HepG2 (cell line): Measurements from ENCODE around the gene TEAD1. TPM values are rescaled to one million over a fixed set of nuclear protein-coding genes. Genes with fewer than 3 reads are reported as not detected.

ENCODE experiments used
- ATAC-seq: fragments of 200-7000 bp; cut with Tn5 transposase; 3 replicates; pipeline ENCODE4 v1.9.1; 2020; ENCODE audit warnings: mild to moderate bottlenecking, moderate library complexity
- BruUV-seq: library from RNA; stranded (reverse); fragments of 400-500 nt; replicated peaks from 2 replicates; lab custom pipeline; 2021; lab: Mats Ljungman, UMichigan
- CTCF ChIA-PET: fragments of 300-600 bp; formaldehyde crosslinking; extraction: SDS; loops from one replicate; lab custom pipeline; 2021; ENCODE audit warnings: low total read pairs, inconsistent platforms, low intra/inter-chr PET ratio; lab: Yijun Ruan, JAX
- POLR2A ChIA-PET: fragments of 350-600 bp; sonication (Branson Sonifier 250); formaldehyde crosslinking; loops from one replicate; lab custom pipeline; 2020; ENCODE audit warnings: antibody characterized with exemption, inconsistent platforms; lab: Yijun Ruan, JAX
- DNase-seq: peaks from one replicate; pipeline ENCODE4 v3.0.0-alpha.2; 2015; ENCODE audit warnings: low spot score
- FAIRE-seq: peaks from 3 replicates; lab custom pipeline; 2011; peaks lifted over from hg19 to GRCh38; lab: Jason Lieb, UNC
- H2AFZ ChIP-seq: one replicate; pipeline ENCODE4 v1.6.1; 2011; ENCODE audit warnings: low read length, inconsistent platforms
- H3K27ac ChIP-seq: fragments of 300-600 bp; 3 replicates; pipeline ENCODE4 v1.8.0; 2011; ENCODE audit warnings: mixed run types, mild to moderate bottlenecking, mixed read lengths, low read length, inconsistent platforms; ENCODE audit not compliant: insufficient read depth; ENCODE audit errors: extremely low read length
- H3K27me3 ChIP-seq, 2 experiments: fragments of 200-600 bp in 1 of 2; 2 replicates in 1 of 2; 3 replicates in 1 of 2; pipeline versions ENCODE4 v1.6.0 to v1.8.0; 2011; ENCODE audit warnings: low read length in 2 of 2, mild to moderate bottlenecking in 2 of 2, moderate library complexity in 2 of 2, inconsistent platforms in 1 of 2; ENCODE audit not compliant: insufficient read depth in 2 of 2, control insufficient read depth in 1 of 2
- H3K36me3 ChIP-seq, 2 experiments: fragments of 200-600 bp in 1 of 2; replicated peaks in 1 of 2; 2 replicates in 1 of 2; 3 replicates in 1 of 2; pipeline versions ENCODE4 v1.5.1 to v1.8.0; 2011; ENCODE audit warnings: low read length in 2 of 2, inconsistent platforms in 1 of 2; ENCODE audit not compliant: insufficient read depth in 2 of 2, control insufficient read depth in 1 of 2
- H3K4me1 ChIP-seq: 2 replicates; pipeline ENCODE4 v1.5.1; 2012; ENCODE audit warnings: low read length, inconsistent platforms; ENCODE audit not compliant: insufficient read depth
- H3K4me2 ChIP-seq: 2 replicates; pipeline ENCODE4 v1.6.0; 2011; ENCODE audit warnings: low read depth, low read length, inconsistent platforms
- H3K4me3 ChIP-seq, 3 experiments: fragments of 200-600 bp in 1 of 3; sonication (generic), shearing (Covaris generic) in 1 of 3; replicated peaks in 1 of 3; 2 replicates each; pipeline ENCODE4 v1.5.1; 2011 to 2016; ENCODE audit warnings: low read length in 3 of 3, inconsistent platforms in 2 of 3, low read depth in 2 of 3, mild to moderate bottlenecking in 2 of 3, control low read depth in 1 of 3, mixed read lengths in 1 of 3; ENCODE audit not compliant: insufficient read depth in 1 of 3
- H3K79me2 ChIP-seq: one replicate; pipeline ENCODE4 v1.6.1; 2011; ENCODE audit warnings: low read length, inconsistent platforms; ENCODE audit not compliant: insufficient read depth
- H3K9ac ChIP-seq: 2 replicates; pipeline ENCODE4 v1.6.0; 2011; ENCODE audit warnings: mild to moderate bottlenecking, low read depth, low read length, inconsistent platforms; ENCODE audit not compliant: insufficient read depth
- H3K9me3 ChIP-seq: 2 replicates; pipeline ENCODE4 v1.5.1; 2012; ENCODE audit warnings: mild to moderate bottlenecking, low read length
- H4K20me1 ChIP-seq: 2 replicates; pipeline ENCODE4 v1.6.0; 2011; ENCODE audit warnings: inconsistent platforms, mild to moderate bottlenecking, low read length, moderate library complexity; ENCODE audit not compliant: insufficient read depth
- FIP1L1 ChIP-seq: fragments of 200-400 bp; formaldehyde crosslinking; IDR thresholded peaks from 2 replicates; pipeline ENCODE4 v1.6.1; 2018; ENCODE audit warnings: low read depth, mild to moderate bottlenecking, low read length, moderate library complexity, borderline replicate concordance; ENCODE audit not compliant: insufficient read depth
- IKZF5 ChIP-seq: IDR thresholded peaks from 2 replicates; pipeline ENCODE4 v1.6.1; 2018; ENCODE audit warnings: missing genetic modification reagents, mild to moderate bottlenecking, missing compliant biosample characterization
- MIER2 ChIP-seq: IDR thresholded peaks from 2 replicates; pipeline ENCODE4 v1.6.1; 2016; ENCODE audit warnings: missing biosample characterization, missing genetic modification reagents
- PBX3 ChIP-seq: sonication (generic); formaldehyde crosslinking; IDR thresholded peaks from 2 replicates; pipeline ENCODE4 v1.8.1; 2023; ENCODE audit warnings: missing genetic modification reagents, inconsistent platforms, borderline replicate concordance
- PRPF4 ChIP-seq: fragments of 200-400 bp; formaldehyde crosslinking; IDR thresholded peaks from 2 replicates; pipeline ENCODE4 v1.6.1; 2016; ENCODE audit warnings: low read length, low read depth; ENCODE audit not compliant: poor library complexity, severe bottlenecking
- SAFB2 ChIP-seq: sonication (generic); formaldehyde crosslinking; IDR thresholded peaks from 2 replicates; pipeline ENCODE4 v1.5.1; 2020; ENCODE audit warnings: missing genetic modification reagents, low read depth, mild to moderate bottlenecking, borderline replicate concordance
- SP1 ChIP-seq, 2 experiments: fragments of 450-650 bp in 1 of 2; sonication (generic) in 1 of 2; formaldehyde crosslinking in 1 of 2; IDR thresholded peaks; 2 replicates each; pipeline versions ENCODE4 v1.4.0 to v1.6.1; 2016 to 2020; ENCODE audit warnings: missing genetic modification reagents in 1 of 2
- TBP ChIP-seq: sonication (generic); formaldehyde crosslinking; IDR thresholded peaks from 2 replicates; pipeline ENCODE4 v1.5.0; 2020; ENCODE audit warnings: missing genetic modification reagents
- TGIF2 ChIP-seq: IDR thresholded peaks from 2 replicates; pipeline ENCODE4 v1.6.1; 2016; ENCODE audit warnings: control low read depth, missing compliant biosample characterization
- ZBTB1 ChIP-seq: sonication (generic); formaldehyde crosslinking; IDR thresholded peaks from 2 replicates; pipeline ENCODE4 v1.4.0; 2020; ENCODE audit warnings: missing genetic modification reagents, borderline replicate concordance
- ZFP1 ChIP-seq: IDR thresholded peaks from 2 replicates; pipeline ENCODE4 v1.6.1; 2016
- ZNF3 ChIP-seq: IDR thresholded peaks from 2 replicates; pipeline ENCODE4 v1.7.0; 2017; ENCODE audit warnings: inconsistent platforms
- ZNF44 ChIP-seq: sonication (generic); formaldehyde crosslinking; IDR thresholded peaks from 2 replicates; pipeline ENCODE4 v1.5.1; 2020; ENCODE audit warnings: mild to moderate bottlenecking, missing genetic modification reagents
- ZNF510 ChIP-seq: sonication (generic); formaldehyde crosslinking; IDR thresholded peaks from 2 replicates; pipeline ENCODE4 v1.4.0; 2020; ENCODE audit warnings: low read depth, mild to moderate bottlenecking, missing genetic modification reagents
- ZNF513 ChIP-seq: sonication (generic); formaldehyde crosslinking; conservative IDR thresholded peaks from 2 replicates; pipeline ENCODE4 v1.5.0; 2020; ENCODE audit warnings: missing genetic modification reagents
- ZNF615 ChIP-seq: sonication (generic); formaldehyde crosslinking; IDR thresholded peaks from 2 replicates; pipeline ENCODE4 v1.5.0; 2020; ENCODE audit warnings: mild to moderate bottlenecking, missing genetic modification reagents, borderline replicate concordance
- ZNF616 ChIP-seq: sonication (generic); formaldehyde crosslinking; IDR thresholded peaks from 2 replicates; pipeline ENCODE4 v1.5.0; 2020; ENCODE audit warnings: low read depth, mild to moderate bottlenecking, missing genetic modification reagents
- ZNF747 ChIP-seq: sonication (generic); formaldehyde crosslinking; IDR thresholded peaks from 2 replicates; pipeline ENCODE4 v1.8.1; 2023; ENCODE audit warnings: missing genetic modification reagents, mild to moderate bottlenecking, borderline replicate concordance
- in situ Hi-C: cut with HindIII; loops from 2 replicates; pipeline ENCODE4 v1.10.0; 2017; ENCODE audit warnings: low pct_unique_long_range_greater_than_20kb; ENCODE audit not compliant: extremely low pct_ligation_motif_present
- intact Hi-C: fragments of 100-400 bp; cut with micrococcal nuclease; formaldehyde crosslinking; loops from one replicate; pipeline ENCODE4 v1.10.0; 2022; ENCODE audit not compliant: unreplicated experiment
- polyA plus RNA-seq, 8 experiments: library from polyadenylated mRNA; depleted of rRNA in 3 of 8; stranded (reverse) in 7 of 8; unstranded in 1 of 8; fragments of >200 nt; fragmentation: Illumina TruSeq in 4 of 8; extraction: Trizol in 4 of 8; gene quantifications; 2 replicates each; pipeline versions ENCODE4 v1.2.1 to v1.2.3, GENCODE V29; 2011 to 2016; ENCODE audit warnings: low read depth in 4 of 8, missing spikeins in 1 of 8, mixed read lengths in 1 of 8; ENCODE audit not compliant: insufficient read depth in 1 of 8
- total RNA-seq, 5 experiments: library from RNA; depleted of rRNA; stranded (reverse); fragments of >200 nt; fragmentation: Illumina TruSeq; extraction: Trizol; gene quantifications; 2 replicates each; pipeline ENCODE4 v1.2.3, GENCODE V29; 2016; ENCODE audit warnings: low read depth in 1 of 5

The TEAD1 gene
- total and polyA plus RNA-seq, 2 of the 13 experiments (the other 11 are each of a cell fraction or from before 2014, with no cell fraction given): 20.1 to 30.5 TPM

GRCh38 chr11:12707500-12707880 lies 33.3 kb downstream of the TEAD1 start:
- Histone ChIP-seq H3K79me2 (peaks cover 57% of the 10 kb centered on the region), H3K9ac (no peak overlapping the region), H2AFZ (no peak overlapping the region), H3K4me2 (no peak overlapping the region), H3K4me1 (peaks cover 14% of the 10 kb centered on the region), H4K20me1 (peaks cover 14% of the 10 kb centered on the region; the same call in 1 of the 2 replicates), H3K27ac (no peak overlapping the region), H3K36me3 (peaks cover 2 to 12% of the 10 kb centered on the region in 2 experiments), H3K4me3 (no peak overlapping the region), H3K27me3 (no peaks in the 10 kb centered on the region), H3K9me3 (no peaks in the 10 kb centered on the region)
- DNase-seq: no peak
- ChIA-PET POLR2A (no interaction called here), CTCF (no interaction called here)
- in situ Hi-C loops: no loop called here
- BruUV-seq: no TSS peak
- no peak for ATAC-seq
- no peak for FAIRE-seq
- TF ChIP-seq SP1 (IDR thresholded peaks at IDR 0.05): no peak
- TF ChIP-seq SP1 (CRISPR knock-in tag; IDR thresholded peaks at IDR 0.05): no peak
- TF ChIP-seq TGIF2 (CRISPR knock-in tag): no peak
- no peak for TF ChIP-seq IKZF5 (CRISPR knock-in tag)
- TF ChIP-seq MIER2: no peak
- TF ChIP-seq ZNF616 (CRISPR knock-in tag): no peak
- TF ChIP-seq ZNF44 (CRISPR knock-in tag): no peak
- TF ChIP-seq PRPF4: no peak
- TF ChIP-seq PBX3: no peak
- no peak for TF ChIP-seq FIP1L1
- no peak for TF ChIP-seq SAFB2 (CRISPR knock-in tag)
- no peak for TF ChIP-seq ZNF513 (CRISPR knock-in tag)
- TF ChIP-seq ZNF3 (CRISPR knock-in tag): no peak
- no peak for TF ChIP-seq ZFP1 (CRISPR knock-in tag)
- TF ChIP-seq TBP (CRISPR knock-in tag): no peak
- TF ChIP-seq ZNF615 (CRISPR knock-in tag): no peak
- TF ChIP-seq ZNF510 (CRISPR knock-in tag): no peak
- no peak for TF ChIP-seq ZNF747 (CRISPR knock-in tag)
- TF ChIP-seq ZBTB1 (CRISPR knock-in tag): no peak
- intact Hi-C loops: no loop called here
